GM12865 (cell line): ENCODE measurements around the gene PPARG.

Experiments used
- DNase-seq: peaks from one replicate; pipeline ENCODE4 v3.0.0; 2010; ENCODE audit warnings: low read depth
- H3K4me3 ChIP-seq: 2 replicates; pipeline ENCODE4 v1.5.1; 2011; ENCODE audit warnings: mild to moderate bottlenecking, low read depth, low read length, control low read depth
- TF ChIP-seq, protein P1 (sequence below): IDR thresholded peaks from 2 replicates; pipeline ENCODE4 v1.5.1; 2011; ENCODE audit warnings: low read length, control low read depth, low read depth, inconsistent platforms; ENCODE audit not compliant: insufficient read depth; ENCODE audit errors: missing control alignments

Gene PPARG

DNA sequence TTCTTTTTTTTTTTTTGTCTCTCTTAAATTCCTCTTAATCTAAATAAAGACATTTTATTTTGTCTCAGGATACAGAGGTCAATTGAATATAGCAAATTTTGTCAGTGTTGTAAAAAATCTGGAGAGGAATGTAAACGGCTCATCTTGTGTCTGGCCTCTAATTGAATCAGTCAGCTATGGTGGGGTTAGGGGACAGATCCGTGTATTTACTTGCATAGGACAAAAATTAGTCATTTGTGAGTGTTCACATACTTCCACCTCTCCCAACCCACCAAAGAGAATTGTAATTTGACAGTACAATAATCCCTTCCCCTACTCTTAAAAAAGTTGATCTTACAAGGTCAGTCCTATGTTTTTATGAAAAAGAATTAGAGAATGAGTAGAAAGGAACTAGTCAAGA lies 18.3 kb downstream of the PPARG start:
- no peak for DNase-seq
- H3K4me3 ChIP-seq: no peak overlapping the region
- TF ChIP-seq, protein P1, sequence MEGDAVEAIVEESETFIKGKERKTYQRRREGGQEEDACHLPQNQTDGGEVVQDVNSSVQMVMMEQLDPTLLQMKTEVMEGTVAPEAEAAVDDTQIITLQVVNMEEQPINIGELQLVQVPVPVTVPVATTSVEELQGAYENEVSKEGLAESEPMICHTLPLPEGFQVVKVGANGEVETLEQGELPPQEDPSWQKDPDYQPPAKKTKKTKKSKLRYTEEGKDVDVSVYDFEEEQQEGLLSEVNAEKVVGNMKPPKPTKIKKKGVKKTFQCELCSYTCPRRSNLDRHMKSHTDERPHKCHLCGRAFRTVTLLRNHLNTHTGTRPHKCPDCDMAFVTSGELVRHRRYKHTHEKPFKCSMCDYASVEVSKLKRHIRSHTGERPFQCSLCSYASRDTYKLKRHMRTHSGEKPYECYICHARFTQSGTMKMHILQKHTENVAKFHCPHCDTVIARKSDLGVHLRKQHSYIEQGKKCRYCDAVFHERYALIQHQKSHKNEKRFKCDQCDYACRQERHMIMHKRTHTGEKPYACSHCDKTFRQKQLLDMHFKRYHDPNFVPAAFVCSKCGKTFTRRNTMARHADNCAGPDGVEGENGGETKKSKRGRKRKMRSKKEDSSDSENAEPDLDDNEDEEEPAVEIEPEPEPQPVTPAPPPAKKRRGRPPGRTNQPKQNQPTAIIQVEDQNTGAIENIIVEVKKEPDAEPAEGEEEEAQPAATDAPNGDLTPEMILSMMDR: no peak

DNA sequence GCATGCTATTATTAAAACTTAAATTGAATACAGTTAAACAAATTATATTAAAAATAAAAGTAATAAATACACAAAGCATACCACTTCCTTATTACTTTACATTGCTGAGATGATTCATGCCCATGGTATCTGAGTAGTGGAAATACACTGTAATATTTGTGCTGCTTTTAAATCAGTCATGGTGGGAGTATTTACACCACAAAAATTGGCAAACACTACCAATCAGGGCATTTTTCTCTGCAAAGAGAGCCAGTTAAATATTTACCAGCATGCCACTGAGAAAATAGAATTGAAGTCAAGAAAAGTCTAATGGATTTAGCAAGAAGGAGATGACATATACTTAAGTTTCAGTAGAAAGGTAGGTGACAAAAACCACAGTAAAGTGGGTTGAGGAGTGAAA lies 19.6 kb downstream of the PPARG start:
- DNase-seq: no peak
- no peak overlapping the region for H3K4me3 ChIP-seq
- TF ChIP-seq, protein P1: no peak

GRCh38 chr3:12309716-12310115 lies 20.8 kb downstream of the PPARG start:
- TF ChIP-seq, protein P1: no peak
- H3K4me3 ChIP-seq: no peak overlapping the region
- DNase-seq: no peak

- TF ChIP-seq, protein P1: no peak
- no peak for DNase-seq
- no peak overlapping the region for H3K4me3 ChIP-seq
Measured at GRCh38 chr3:12312010-12312409, 23.1 kb downstream of the PPARG start.

DNA sequence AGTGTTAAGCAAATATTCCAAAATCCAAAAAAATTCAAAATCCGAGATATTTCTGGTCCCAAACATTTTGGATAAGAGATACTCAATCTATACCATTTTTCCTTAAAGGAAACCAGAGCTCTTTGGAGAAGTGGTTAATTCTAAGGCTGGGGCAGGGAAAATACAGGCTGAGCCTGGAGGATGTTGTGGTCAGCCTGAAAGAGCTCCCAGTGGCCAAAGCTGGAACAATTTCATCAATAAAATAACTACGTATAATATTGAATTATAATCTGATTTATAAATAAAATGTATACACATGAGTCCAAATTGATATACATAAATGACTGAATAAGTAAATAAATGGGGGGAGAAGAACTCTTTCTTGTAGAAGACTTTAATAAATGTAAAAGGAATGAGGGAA lies 24.6 kb downstream of the PPARG start:
- H3K4me3 ChIP-seq: no peak overlapping the region
- TF ChIP-seq, protein P1: no peak
- no peak for DNase-seq

GRCh38 chr3:12316253-12316652 lies 27.4 kb downstream of the PPARG start:
- TF ChIP-seq, protein P1: no peak
- DNase-seq: no peak
- H3K4me3 ChIP-seq: no peak overlapping the region

- peak; percentile 3 for DNase-seq
- no peak overlapping the region for H3K4me3 ChIP-seq
- TF ChIP-seq, protein P1: no peak
Measured at GRCh38 chr3:12316729-12317351, 28.0 kb downstream of the PPARG start.
